Endothelial cell of umbilical vein (primary cell): Measurements from ENCODE around the gene CDH2. TPM values are rescaled to one million over a fixed set of nuclear protein-coding genes. Genes with fewer than 3 reads are reported as not detected.

Experiments used
- BruUV-seq: library from RNA; stranded (reverse); fragments of 400-500 nt; replicated peaks from 2 replicates; lab custom pipeline; 2021; lab: Mats Ljungman, UMichigan
- CTCF ChIA-PET: fragments of 300-600, 350-600 bp; sonication (Branson Sonifier 250); formaldehyde crosslinking; loops from one replicate; lab custom pipeline; 2021; ENCODE audit warnings: antibody characterized with exemption, inconsistent platforms; lab: Charles Lee
- POLR2A ChIA-PET: fragments of 300-600, 350-600 bp; sonication (Branson Sonifier 250); formaldehyde crosslinking; loops from one replicate; lab custom pipeline; 2021; ENCODE audit warnings: antibody characterized with exemption, inconsistent platforms; lab: Charles Lee
- DNase-seq: peaks from one replicate; pipeline ENCODE4 v3.0.0-alpha.2; 2011; ENCODE audit warnings: low read depth, low spot score
- FAIRE-seq: peaks from 2 replicates; lab custom pipeline; 2011; peaks lifted over from hg19 to GRCh38; lab: Jason Lieb, UNC
- H2AFZ ChIP-seq: 2 replicates; pipeline ENCODE4 v1.6.0; 2012; ENCODE audit warnings: low read depth, low read length, control low read depth, inconsistent platforms
- H3K27ac ChIP-seq: 2 replicates; pipeline ENCODE4 v1.5.1; 2011; ENCODE audit warnings: low read depth, mild to moderate bottlenecking, control low read depth, low read length, moderate library complexity; ENCODE audit not compliant: insufficient read depth
- H3K27me3 ChIP-seq, 2 experiments: 2 replicates each; pipeline versions ENCODE4 v1.6.0 to v1.6.1; 2011; ENCODE audit warnings: low read length in 2 of 2, mixed read lengths in 1 of 2; ENCODE audit not compliant: control insufficient read depth in 2 of 2, insufficient read depth in 2 of 2
- H3K36me3 ChIP-seq, 2 experiments: 2 replicates in 1 of 2; 3 replicates in 1 of 2; pipeline ENCODE4 v1.5.1; 2011; ENCODE audit warnings: low read length in 2 of 2, mild to moderate bottlenecking in 1 of 2, moderate library complexity in 1 of 2; ENCODE audit not compliant: control insufficient read depth in 2 of 2, insufficient read depth in 2 of 2; ENCODE audit errors: extremely low read depth in 1 of 2
- H3K4me1 ChIP-seq: 3 replicates; pipeline ENCODE4 v1.5.1; 2011; ENCODE audit warnings: mild to moderate bottlenecking, low read length; ENCODE audit not compliant: control insufficient read depth, insufficient read depth; ENCODE audit errors: extremely low read depth
- H3K4me2 ChIP-seq: 2 replicates; pipeline ENCODE4 v1.6.1; 2011; ENCODE audit warnings: low read length, control low read depth, mixed read lengths; ENCODE audit not compliant: insufficient read depth
- H3K4me3 ChIP-seq, 3 experiments: fragments of 200-600 bp in 1 of 3; sonication (generic), shearing (Covaris generic) in 1 of 3; replicated peaks in 1 of 3; 2 replicates each; pipeline ENCODE4 v1.5.1; 2011 to 2016; ENCODE audit warnings: control low read depth in 3 of 3, low read length in 3 of 3, mild to moderate bottlenecking in 2 of 3, inconsistent platforms in 1 of 3, low read depth in 1 of 3, moderate library complexity in 1 of 3; ENCODE audit not compliant: insufficient read depth in 1 of 3
- H3K79me2 ChIP-seq: 2 replicates; pipeline ENCODE4 v1.6.0; 2012; ENCODE audit warnings: low read length, inconsistent platforms; ENCODE audit not compliant: control insufficient read depth, insufficient read depth
- H3K9ac ChIP-seq: replicated peaks from 2 replicates; pipeline ENCODE3; 2011; ENCODE audit warnings: low read length, control low read depth; ENCODE audit not compliant: insufficient read depth; ENCODE audit errors: extremely low read depth
- H3K9me1 ChIP-seq: replicated peaks from 3 replicates; pipeline ENCODE4 v1.6.0; 2011; ENCODE audit warnings: mild to moderate bottlenecking, low read length; ENCODE audit not compliant: control insufficient read depth, insufficient read depth; ENCODE audit errors: extremely low read depth
- H3K9me3 ChIP-seq: replicated peaks from 2 replicates; pipeline ENCODE4 v1.5.1; 2012; ENCODE audit warnings: low read length, inconsistent platforms; ENCODE audit not compliant: control insufficient read depth, insufficient read depth
- H4K20me1 ChIP-seq: replicated peaks from 2 replicates; pipeline ENCODE3; 2011; ENCODE audit warnings: mild to moderate bottlenecking, low read length; ENCODE audit not compliant: control insufficient read depth, insufficient read depth; ENCODE audit errors: extremely low read depth
- EZH2 ChIP-seq: IDR thresholded peaks from 2 replicates; pipeline ENCODE4 v1.6.1; 2012; ENCODE audit warnings: borderline replicate concordance, low read depth, mild to moderate bottlenecking, moderate library complexity, low read length, inconsistent platforms; ENCODE audit not compliant: severe bottlenecking
- FOS ChIP-seq: IDR thresholded peaks from 2 replicates; pipeline ENCODE4 v1.6.1; 2011; ENCODE audit warnings: mild to moderate bottlenecking, low read length, moderate library complexity, borderline replicate concordance; ENCODE audit not compliant: insufficient read depth
- GATA2 ChIP-seq: IDR thresholded peaks from 2 replicates; pipeline ENCODE4 v1.7.0; 2011; ENCODE audit warnings: low read depth, mild to moderate bottlenecking, moderate library complexity, mixed read lengths, low read length; ENCODE audit not compliant: insufficient read length, insufficient read depth
- JUN ChIP-seq: IDR thresholded peaks from 2 replicates; pipeline ENCODE4 v1.6.1; 2011; ENCODE audit warnings: borderline replicate concordance, low read depth; ENCODE audit not compliant: insufficient read length, insufficient read depth
- MYC ChIP-seq: IDR thresholded peaks from one replicate; pipeline ENCODE4 v1.6.1; 2011; ENCODE audit warnings: mild to moderate bottlenecking, low read depth, low read length
- POLR2A ChIP-seq: IDR thresholded peaks from 2 replicates; pipeline ENCODE4 v1.6.1; 2012; ENCODE audit warnings: low read depth, mild to moderate bottlenecking, control low read depth, low read length
- POLR2AphosphoS5 ChIP-seq: IDR thresholded peaks from 2 replicates; pipeline ENCODE4 v1.6.1; 2012; ENCODE audit warnings: low read depth, mild to moderate bottlenecking, control low read depth, low read length, moderate library complexity; ENCODE audit not compliant: insufficient read depth
- dilution Hi-C: fragments of 300-500 bp; cut with MboI; formaldehyde crosslinking; loops from one replicate; pipeline ENCODE4 v1.15.0; 2019; ENCODE audit warnings: low sequenced_read_pairs; ENCODE audit not compliant: extremely low pct_ligation_motif_present
- intact Hi-C: fragments of 100-400 bp; cut with micrococcal nuclease; formaldehyde crosslinking; loops from one replicate; pipeline ENCODE4 v1.10.0; 2022
- polyA plus RNA-seq, 4 experiments: library from polyadenylated mRNA; depleted of rRNA in 3 of 4; stranded (reverse) in 3 of 4; unstranded in 1 of 4; fragments of >200 nt; gene quantifications; 2 replicates each; pipeline versions ENCODE4 v1.2.1 to v1.2.3, GENCODE V29; 2011 to 2012; ENCODE audit warnings: missing spikeins in 1 of 4
- total RNA-seq: library from RNA; stranded (reverse); gene quantifications from 2 replicates; pipeline ENCODE4 v1.2.3, GENCODE V29; 2021
- TF ChIP-seq, protein P1 (sequence below): IDR thresholded peaks from 2 replicates; pipeline ENCODE4 v1.6.1; 2011; ENCODE audit not compliant: insufficient read depth, insufficient read length
- TF ChIP-seq, protein P2 (sequence below), 2 donors: IDR thresholded peaks; 1 replicate in 1 of 2; 2 replicates in 1 of 2; pipeline ENCODE4 v1.5.1; 2011; ENCODE audit warnings: low read length in 2 of 2, mild to moderate bottlenecking in 2 of 2, moderate library complexity in 2 of 2, control low read depth in 1 of 2, inconsistent platforms in 1 of 2, low read depth in 1 of 2; ENCODE audit not compliant: insufficient read depth in 1 of 2; ENCODE audit errors: extremely low read depth in 1 of 2

The CDH2 gene
- total and polyA plus RNA-seq, 2 donors (not counting 3 experiments of a cell fraction or from before 2014, with no cell fraction given) = 37.6 to 59.5 TPM

DNA sequence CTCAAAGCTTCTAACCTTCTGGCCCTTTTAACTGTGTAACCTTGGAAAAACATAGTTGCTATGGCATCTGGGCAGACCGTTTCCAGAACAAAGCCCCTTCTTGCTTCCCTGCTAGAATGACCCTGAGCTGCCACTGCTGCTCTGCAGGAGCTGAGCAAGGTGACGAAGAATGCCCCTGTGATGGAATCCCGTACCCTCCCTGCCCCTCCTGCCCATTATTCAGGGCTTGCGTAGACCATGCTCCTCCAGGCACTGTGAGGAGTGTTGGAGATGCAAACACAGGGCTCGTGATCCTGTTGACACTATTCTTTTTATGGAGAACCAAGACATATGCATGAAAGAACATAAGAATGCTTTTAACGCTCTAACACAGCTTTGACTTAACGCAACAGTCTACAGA is 191.1 kb downstream of the CDH2 start:
- CTCF ChIA-PET = no interaction called here
- no peak for DNase-seq
- Histone ChIP-seq H3K9me3 (no peaks in the 10 kb centered on the region), H2AFZ (no peak overlapping the region), H4K20me1 (no peaks in the 10 kb centered on the region), H3K9ac (no peak overlapping the region), H3K4me1 (no peaks in the 10 kb centered on the region), H3K27me3 (no peaks in the 10 kb centered on the region), H3K4me3 (no peak overlapping the region), H3K36me3 (peaks cover 0 to 6% of the 10 kb centered on the region in 2 experiments), H3K4me2 (no peak overlapping the region), H3K27ac (no peak overlapping the region), H3K9me1 (no peaks in the 10 kb centered on the region), H3K79me2 (no peaks in the 10 kb centered on the region)
- BruUV-seq = no TSS peak
- TF ChIP-seq GATA2 (no peak), MYC (no peak), JUN (no peak), FOS (no peak)
- TF ChIP-seq, protein P1, sequence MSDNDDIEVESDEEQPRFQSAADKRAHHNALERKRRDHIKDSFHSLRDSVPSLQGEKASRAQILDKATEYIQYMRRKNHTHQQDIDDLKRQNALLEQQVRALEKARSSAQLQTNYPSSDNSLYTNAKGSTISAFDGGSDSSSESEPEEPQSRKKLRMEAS = no peak
- dilution Hi-C loops = no loop called here
- FAIRE-seq = no peak
- intact Hi-C loops = no loop called here
- POLR2A ChIA-PET = no interaction called here

DNA sequence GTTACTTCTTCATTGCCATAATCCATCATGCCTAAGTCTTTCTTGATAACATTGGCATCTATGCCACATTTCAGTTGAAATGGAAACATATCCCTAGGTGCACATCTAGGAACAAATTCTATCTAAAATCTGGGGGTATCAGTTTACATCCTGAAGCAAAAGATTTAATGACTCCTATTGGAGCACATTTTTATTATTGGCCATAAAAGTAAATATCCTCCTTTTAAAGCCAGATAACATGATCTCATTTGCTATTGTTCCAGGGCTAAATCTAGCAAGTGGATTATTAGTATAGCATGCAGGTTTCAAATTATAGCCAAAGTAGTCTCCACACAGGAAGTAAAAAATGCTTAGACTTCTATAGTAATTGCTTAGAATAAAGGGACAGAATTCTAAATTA is 193.2 kb downstream of the CDH2 start:
- BruUV-seq = no TSS peak
- Histone ChIP-seq H3K79me2 (no peaks in the 10 kb centered on the region), H3K9me3 (no peaks in the 10 kb centered on the region), H3K9ac (no peak overlapping the region), H3K9me1 (no peaks in the 10 kb centered on the region), H4K20me1 (no peaks in the 10 kb centered on the region), H3K4me1 (no peaks in the 10 kb centered on the region), H3K36me3 (peaks cover 0 to 6% of the 10 kb centered on the region in 2 experiments), H2AFZ (no peak overlapping the region), H3K27me3 (no peaks in the 10 kb centered on the region), H3K4me2 (no peak overlapping the region), H3K4me3 (no peak overlapping the region), H3K27ac (no peak overlapping the region)
- TF ChIP-seq MYC (no peak), POLR2AphosphoS5 (no peak), EZH2 (no peak), JUN (no peak), FOS (no peak), POLR2A (no peak), GATA2 (no peak)
- TF ChIP-seq, protein P2, sequence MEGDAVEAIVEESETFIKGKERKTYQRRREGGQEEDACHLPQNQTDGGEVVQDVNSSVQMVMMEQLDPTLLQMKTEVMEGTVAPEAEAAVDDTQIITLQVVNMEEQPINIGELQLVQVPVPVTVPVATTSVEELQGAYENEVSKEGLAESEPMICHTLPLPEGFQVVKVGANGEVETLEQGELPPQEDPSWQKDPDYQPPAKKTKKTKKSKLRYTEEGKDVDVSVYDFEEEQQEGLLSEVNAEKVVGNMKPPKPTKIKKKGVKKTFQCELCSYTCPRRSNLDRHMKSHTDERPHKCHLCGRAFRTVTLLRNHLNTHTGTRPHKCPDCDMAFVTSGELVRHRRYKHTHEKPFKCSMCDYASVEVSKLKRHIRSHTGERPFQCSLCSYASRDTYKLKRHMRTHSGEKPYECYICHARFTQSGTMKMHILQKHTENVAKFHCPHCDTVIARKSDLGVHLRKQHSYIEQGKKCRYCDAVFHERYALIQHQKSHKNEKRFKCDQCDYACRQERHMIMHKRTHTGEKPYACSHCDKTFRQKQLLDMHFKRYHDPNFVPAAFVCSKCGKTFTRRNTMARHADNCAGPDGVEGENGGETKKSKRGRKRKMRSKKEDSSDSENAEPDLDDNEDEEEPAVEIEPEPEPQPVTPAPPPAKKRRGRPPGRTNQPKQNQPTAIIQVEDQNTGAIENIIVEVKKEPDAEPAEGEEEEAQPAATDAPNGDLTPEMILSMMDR (IDR thresholded peaks at IDR 0.05; ENCODE audit: extremely low read depth in 1 of 2, insufficient read depth in 1 of 2, low read depth in 1 of 2, low read length in 2 of 2) = no peak
- TF ChIP-seq, protein P1 = no peak
- ChIA-PET CTCF (no interaction called here), POLR2A (no interaction called here)
- no peak for DNase-seq
- FAIRE-seq = no peak
- intact Hi-C loops (no loop called here), dilution Hi-C loops (no loop called here)
